ENCODE data around the gene MROH8. TPM values are rescaled to one million over a fixed set of nuclear protein-coding genes. Genes with fewer than 3 reads are reported as not detected.
A peak's percentile ranks its signal among the peaks of the same experiment; 100 is the strongest.

MROH8 gene
- polyA plus RNA-seq, 1 of the 3 experiments (the other 2 are of a cell fraction): 3.5 TPM

DNA sequence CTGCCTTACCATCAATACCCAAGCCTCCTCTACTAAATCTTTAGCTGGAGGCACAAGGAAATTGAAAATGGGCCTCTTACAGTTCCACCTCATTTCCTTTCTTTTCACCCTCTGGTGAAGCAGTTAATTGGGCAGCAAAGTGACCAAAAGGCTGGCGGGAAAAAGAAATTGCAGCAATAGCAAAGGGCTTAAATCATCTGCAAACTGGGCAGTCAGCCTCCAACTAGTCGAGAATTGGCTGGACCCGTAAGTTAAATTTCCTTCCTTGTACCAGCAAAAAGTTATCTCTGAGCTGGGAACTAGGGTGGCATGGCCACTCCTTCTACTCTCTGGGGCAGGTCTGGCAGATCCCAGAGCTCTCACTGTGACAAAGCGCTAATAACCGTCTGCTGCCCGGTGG, 48.7 kb upstream of the MROH8 start:
- TF ChIP-seq, protein P1, sequence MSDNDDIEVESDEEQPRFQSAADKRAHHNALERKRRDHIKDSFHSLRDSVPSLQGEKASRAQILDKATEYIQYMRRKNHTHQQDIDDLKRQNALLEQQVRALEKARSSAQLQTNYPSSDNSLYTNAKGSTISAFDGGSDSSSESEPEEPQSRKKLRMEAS (IDR thresholded peaks at IDR 0.05; ENCODE audit: low read depth): no peak
- TF ChIP-seq NRF1 (IDR thresholded peaks at IDR 0.05; ENCODE audit: low read depth, low read length): no peak
- TF ChIP-seq GATA2 (CRISPR knock-in tag; IDR thresholded peaks at IDR 0.05): no peak
- no peak for TF ChIP-seq TAF1 (IDR thresholded peaks at IDR 0.05; ENCODE audit: borderline replicate concordance, low read depth, low read length)
- no peak for TF ChIP-seq MEF2A (IDR thresholded peaks at IDR 0.05; ENCODE audit: borderline replicate concordance, low read depth)
- TF ChIP-seq CHD2 (IDR thresholded peaks at IDR 0.05; ENCODE audit: low read length, partially characterized antibody): no peak
- TF ChIP-seq, protein P2, sequence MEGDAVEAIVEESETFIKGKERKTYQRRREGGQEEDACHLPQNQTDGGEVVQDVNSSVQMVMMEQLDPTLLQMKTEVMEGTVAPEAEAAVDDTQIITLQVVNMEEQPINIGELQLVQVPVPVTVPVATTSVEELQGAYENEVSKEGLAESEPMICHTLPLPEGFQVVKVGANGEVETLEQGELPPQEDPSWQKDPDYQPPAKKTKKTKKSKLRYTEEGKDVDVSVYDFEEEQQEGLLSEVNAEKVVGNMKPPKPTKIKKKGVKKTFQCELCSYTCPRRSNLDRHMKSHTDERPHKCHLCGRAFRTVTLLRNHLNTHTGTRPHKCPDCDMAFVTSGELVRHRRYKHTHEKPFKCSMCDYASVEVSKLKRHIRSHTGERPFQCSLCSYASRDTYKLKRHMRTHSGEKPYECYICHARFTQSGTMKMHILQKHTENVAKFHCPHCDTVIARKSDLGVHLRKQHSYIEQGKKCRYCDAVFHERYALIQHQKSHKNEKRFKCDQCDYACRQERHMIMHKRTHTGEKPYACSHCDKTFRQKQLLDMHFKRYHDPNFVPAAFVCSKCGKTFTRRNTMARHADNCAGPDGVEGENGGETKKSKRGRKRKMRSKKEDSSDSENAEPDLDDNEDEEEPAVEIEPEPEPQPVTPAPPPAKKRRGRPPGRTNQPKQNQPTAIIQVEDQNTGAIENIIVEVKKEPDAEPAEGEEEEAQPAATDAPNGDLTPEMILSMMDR (IDR thresholded peaks at IDR 0.05): no peak
- TF ChIP-seq RCOR1 (IDR thresholded peaks at IDR 0.05; ENCODE audit: low read length): no peak
- no peak for TF ChIP-seq JUND (IDR thresholded peaks at IDR 0.05)
- TF ChIP-seq FOSL2 (IDR thresholded peaks at IDR 0.05; ENCODE audit: borderline replicate concordance, low read depth): no peak
- TF ChIP-seq, protein P3, sequence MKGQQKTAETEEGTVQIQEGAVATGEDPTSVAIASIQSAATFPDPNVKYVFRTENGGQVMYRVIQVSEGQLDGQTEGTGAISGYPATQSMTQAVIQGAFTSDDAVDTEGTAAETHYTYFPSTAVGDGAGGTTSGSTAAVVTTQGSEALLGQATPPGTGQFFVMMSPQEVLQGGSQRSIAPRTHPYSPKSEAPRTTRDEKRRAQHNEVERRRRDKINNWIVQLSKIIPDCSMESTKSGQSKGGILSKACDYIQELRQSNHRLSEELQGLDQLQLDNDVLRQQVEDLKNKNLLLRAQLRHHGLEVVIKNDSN (IDR thresholded peaks at IDR 0.05; ENCODE audit: borderline replicate concordance, low read depth): no peak
- no peak overlapping the region for H3K4me2 ChIP-seq
- H3K9ac ChIP-seq: no peak overlapping the region
- peaks cover 0 to 50% of the 10 kb centered on the region in 2 experiments; a peak in 2 of 4 replicates for H3K4me1 ChIP-seq (ENCODE audit: control insufficient read depth in 1 of 2, insufficient read depth in 2 of 2, low read depth in 1 of 2, low read length in 1 of 2)
- ChIA-PET POLR2A (no interaction called here), CTCF (interaction anchor here (1.4 to 2.2 kb wide), 2 partner anchors 33 to 85 kb away, joined by 4 to 8 read pairs; no protein-coding TSS in a partner anchor)
- no peaks in the 10 kb centered on the region for H3F3A ChIP-seq (replicated peaks; ENCODE audit: insufficient read depth)
- H3K4me3 ChIP-seq (ENCODE audit: low read depth in 2 of 2, low read length in 1 of 2): no peak overlapping the region
- no peak overlapping the region for H2AFZ ChIP-seq (ENCODE audit: low read depth)
- no peaks in the 10 kb centered on the region for H3K79me2 ChIP-seq (ENCODE audit: insufficient read depth)
- 97% methylated on average over 6 of the region's 6 CpGs for WGBS (ENCODE audit: low lambda C conversion rate)
- H3K27ac ChIP-seq (ENCODE audit: low read depth in 2 of 2, low read length in 1 of 2): peak overlapping the region in 1 of 2 experiments; percentile 68; a peak in 2 of 4 replicates
- H4K20me1 ChIP-seq (ENCODE audit: insufficient read depth): no peaks in the 10 kb centered on the region
- no peak for DNase-seq
- H3K9me3 ChIP-seq: no peaks in the 10 kb centered on the region
- H3K9me2 ChIP-seq: no peaks in the 10 kb centered on the region
- H3K27me3 ChIP-seq (ENCODE audit: insufficient read depth): no peaks in the 10 kb centered on the region
- peaks cover 72 to 94% of the 10 kb centered on the region in 2 experiments for H3K36me3 ChIP-seq (replicated peaks in 1 of 2; ENCODE audit: control insufficient read depth in 1 of 2, insufficient read depth in 2 of 2, low read length in 1 of 2)

DNA sequence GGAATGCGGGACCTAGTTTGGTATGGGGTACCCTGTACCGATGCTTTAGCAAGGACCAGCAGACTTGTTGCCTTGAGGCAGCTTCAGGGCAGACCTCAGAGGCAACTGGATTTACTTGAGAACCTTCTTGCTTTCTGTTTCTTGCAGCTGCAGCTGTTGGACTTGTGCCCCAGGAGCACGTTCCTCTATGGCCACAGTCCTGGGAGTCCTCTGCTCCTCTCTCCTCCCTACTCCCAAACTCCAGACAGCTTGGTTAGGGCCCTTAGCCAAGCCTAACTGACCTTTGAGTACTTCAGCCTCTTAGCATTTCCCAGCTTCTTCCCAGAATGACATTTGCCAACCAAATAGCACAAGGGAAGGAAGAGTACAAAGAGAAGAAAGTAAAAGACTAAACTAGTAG, 47.5 kb upstream of the MROH8 start:
- ChIA-PET CTCF (interaction anchor here (1.4 to 2.2 kb wide), 2 partner anchors 31 to 86 kb away, joined by 4 to 8 read pairs; no protein-coding TSS in a partner anchor), POLR2A (no interaction called here)
- H3K36me3 ChIP-seq (replicated peaks in 1 of 2; ENCODE audit: control insufficient read depth in 1 of 2, insufficient read depth in 2 of 2, low read length in 1 of 2): peaks cover 69 to 93% of the 10 kb centered on the region in 2 experiments
- no peaks in the 10 kb centered on the region for H3K9me3 ChIP-seq
- H3F3A ChIP-seq (replicated peaks; ENCODE audit: insufficient read depth): no peaks in the 10 kb centered on the region
- no peaks in the 10 kb centered on the region for H4K20me1 ChIP-seq (ENCODE audit: insufficient read depth)
- no peaks in the 10 kb centered on the region for H3K27me3 ChIP-seq (ENCODE audit: insufficient read depth)
- H3K79me2 ChIP-seq (ENCODE audit: insufficient read depth): 0 out of 2 replicates have a peak, but pooled peaks cover 4% of the 10 kb centered on the region
- DNase-seq: no peak
- H3K27ac ChIP-seq (ENCODE audit: low read depth in 2 of 2, low read length in 1 of 2): peak overlapping the region in 1 of 2 experiments; percentile 72; a peak in 2 of 4 replicates
- H3K4me1 ChIP-seq (ENCODE audit: control insufficient read depth in 1 of 2, insufficient read depth in 2 of 2, low read depth in 1 of 2, low read length in 1 of 2): peaks cover 0 to 42% of the 10 kb centered on the region in 2 experiments; a peak in 2 of 4 replicates
- H3K9ac ChIP-seq: no peak overlapping the region
- TF ChIP-seq FOXJ3 (CRISPR knock-in tag; IDR thresholded peaks at IDR 0.05) (no peak), SMC3 (IDR thresholded peaks at IDR 0.05; ENCODE audit: low read depth, low read length) (no peak), GABPA (IDR thresholded peaks at IDR 0.05; ENCODE audit: low read depth) (no peak), MEF2A (IDR thresholded peaks at IDR 0.05; ENCODE audit: borderline replicate concordance, low read depth) (no peak), POLR2AphosphoS5 (IDR thresholded peaks at IDR 0.05; ENCODE audit: low read depth, low read length) (no peak), JUND (IDR thresholded peaks at IDR 0.05) (no peak), ELF1 (IDR thresholded peaks at IDR 0.05) (no peak), MXI1 (IDR thresholded peaks at IDR 0.05; ENCODE audit: low read depth, low read length) (no peak), FOSL2 (IDR thresholded peaks at IDR 0.05; ENCODE audit: borderline replicate concordance, low read depth) (no peak), TCF12 (IDR thresholded peaks at IDR 0.05) (no peak), EZH2phosphoT487 (IDR thresholded peaks at IDR 0.05; ENCODE audit: borderline replicate concordance, low read depth) (no peak), RXRA (IDR thresholded peaks at IDR 0.05; ENCODE audit: borderline replicate concordance, low read depth) (no peak), NRF1 (IDR thresholded peaks at IDR 0.05; ENCODE audit: low read depth, low read length) (no peak)
- TF ChIP-seq, protein P2 (IDR thresholded peaks at IDR 0.05): no peak
- TF ChIP-seq, protein P4, sequence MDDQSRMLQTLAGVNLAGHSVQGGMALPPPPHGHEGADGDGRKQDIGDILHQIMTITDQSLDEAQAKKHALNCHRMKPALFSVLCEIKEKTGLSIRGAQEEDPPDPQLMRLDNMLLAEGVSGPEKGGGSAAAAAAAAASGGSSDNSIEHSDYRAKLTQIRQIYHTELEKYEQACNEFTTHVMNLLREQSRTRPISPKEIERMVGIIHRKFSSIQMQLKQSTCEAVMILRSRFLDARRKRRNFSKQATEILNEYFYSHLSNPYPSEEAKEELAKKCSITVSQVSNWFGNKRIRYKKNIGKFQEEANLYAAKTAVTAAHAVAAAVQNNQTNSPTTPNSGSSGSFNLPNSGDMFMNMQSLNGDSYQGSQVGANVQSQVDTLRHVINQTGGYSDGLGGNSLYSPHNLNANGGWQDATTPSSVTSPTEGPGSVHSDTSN (IDR thresholded peaks at IDR 0.05): no peak
- H3K4me3 ChIP-seq (ENCODE audit: low read depth in 2 of 2, low read length in 1 of 2): no peak overlapping the region
- 89% methylated on average over 3 of the region's 3 CpGs for WGBS (ENCODE audit: low lambda C conversion rate)
- H3K9me2 ChIP-seq: no peaks in the 10 kb centered on the region
- H2AFZ ChIP-seq (ENCODE audit: low read depth): no peak overlapping the region
- H3K4me2 ChIP-seq: no peak overlapping the region
